HG02970 (cell line): ENCODE data around the gene TMEM179.

Experiments used
- ATAC-seq: cut with Tn5 transposase; IDR thresholded peaks from one replicate; pipeline ENCODE4 v1.9.1; 2021; ENCODE audit warnings: mild to moderate bottlenecking, moderate library complexity, moderate number of reproducible peaks; ENCODE audit not compliant: unreplicated experiment, low FRiP score

Gene TMEM179

DNA sequence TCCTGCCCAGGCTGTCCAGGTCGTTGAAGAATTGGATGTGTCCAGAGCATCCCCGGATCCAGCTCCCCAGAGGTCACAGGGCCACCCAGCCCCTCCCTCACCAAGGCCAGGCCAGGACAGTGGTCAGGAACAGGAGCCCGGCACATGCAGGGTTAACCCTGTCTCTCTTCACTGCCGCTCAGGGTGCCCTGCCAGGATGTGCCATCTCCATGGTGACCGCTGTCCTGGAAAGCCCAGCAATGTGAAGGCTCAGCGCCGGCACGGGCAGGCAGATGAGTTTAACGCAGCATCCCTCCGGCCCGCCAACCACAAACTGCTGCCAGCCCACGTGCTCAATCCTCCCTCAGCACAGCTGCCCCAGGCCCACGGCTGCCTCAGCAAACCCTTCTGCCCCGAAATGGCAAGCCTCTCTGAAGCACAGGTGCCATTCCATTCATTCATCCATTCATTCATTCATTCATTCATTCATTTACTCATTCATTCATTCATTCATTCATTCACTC lies 4.4 kb downstream of the TMEM179 start:
- ATAC-seq, result no peak

GRCh38 chr14:104599446-104599845 lies 5.1 kb downstream of the TMEM179 start:
- no peak for ATAC-seq

DNA sequence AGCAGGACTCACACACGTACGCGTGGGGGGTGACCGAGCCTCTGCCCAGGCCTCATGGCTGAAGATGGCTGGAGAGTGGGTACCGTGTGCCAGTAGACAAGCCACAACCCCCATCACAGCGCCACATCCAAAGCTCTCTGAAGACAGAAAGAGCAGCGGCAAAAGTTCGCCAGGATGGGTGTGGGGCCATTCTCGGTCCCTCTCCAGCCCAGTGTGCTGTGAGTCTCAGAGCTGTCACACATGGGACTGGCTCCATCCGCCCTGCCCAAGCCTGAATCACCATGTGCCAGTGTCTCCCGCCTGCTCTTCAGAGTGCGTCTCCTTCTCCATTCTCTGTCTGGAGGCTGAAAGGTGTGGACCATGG lies 5.7 kb downstream of the TMEM179 start:
- ATAC-seq, result no peak

- no peak for ATAC-seq
Measured at GRCh38 chr14:104598039-104598909, 6.3 kb downstream of the TMEM179 start.

DNA sequence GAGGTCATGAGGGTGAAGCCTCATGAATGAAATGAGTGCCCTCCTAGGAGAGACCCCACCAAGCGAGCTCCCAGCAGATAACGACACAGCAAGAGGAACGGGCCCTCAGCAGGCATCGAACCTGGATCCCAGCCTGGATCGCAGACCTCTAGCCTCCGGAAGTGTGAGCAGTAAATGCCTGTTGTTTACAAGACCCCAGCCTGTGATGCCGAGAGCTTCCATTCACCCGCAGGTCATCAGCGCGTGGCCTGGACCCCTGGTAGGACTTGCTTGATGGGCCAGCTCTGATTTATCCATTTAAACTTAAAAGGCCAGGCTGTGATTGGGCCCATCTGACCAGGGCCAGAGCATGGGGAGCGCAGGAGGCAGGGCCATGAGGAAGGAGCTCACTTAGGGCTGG lies 7.0 kb downstream of the TMEM179 start:
- no peak for ATAC-seq

DNA sequence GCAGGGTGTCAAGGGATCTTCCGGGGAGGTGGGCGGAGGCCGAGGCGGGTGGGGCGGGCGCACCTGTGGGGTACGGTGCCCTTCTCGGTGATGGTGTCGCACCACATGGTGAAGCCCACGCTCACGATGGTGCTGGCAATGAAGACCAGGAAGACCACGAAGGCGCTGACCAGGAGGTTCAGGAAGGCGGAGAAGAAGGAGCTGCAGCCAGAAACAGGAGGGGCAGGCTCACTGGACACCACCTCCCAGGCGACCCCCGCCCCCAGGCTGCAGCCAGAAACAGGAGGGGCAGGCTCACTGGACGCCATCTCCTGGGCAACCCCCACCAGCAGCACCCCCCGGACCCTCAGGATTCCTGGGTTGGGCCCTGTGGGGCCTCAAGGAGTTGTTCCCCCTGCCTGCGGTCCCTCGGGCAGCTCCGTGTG lies 7.6 kb downstream of the TMEM179 start:
- ATAC-seq, result no peak

- no peak for ATAC-seq
Measured at GRCh38 chr14:104596451-104596918, 8.1 kb downstream of the TMEM179 start.

DNA sequence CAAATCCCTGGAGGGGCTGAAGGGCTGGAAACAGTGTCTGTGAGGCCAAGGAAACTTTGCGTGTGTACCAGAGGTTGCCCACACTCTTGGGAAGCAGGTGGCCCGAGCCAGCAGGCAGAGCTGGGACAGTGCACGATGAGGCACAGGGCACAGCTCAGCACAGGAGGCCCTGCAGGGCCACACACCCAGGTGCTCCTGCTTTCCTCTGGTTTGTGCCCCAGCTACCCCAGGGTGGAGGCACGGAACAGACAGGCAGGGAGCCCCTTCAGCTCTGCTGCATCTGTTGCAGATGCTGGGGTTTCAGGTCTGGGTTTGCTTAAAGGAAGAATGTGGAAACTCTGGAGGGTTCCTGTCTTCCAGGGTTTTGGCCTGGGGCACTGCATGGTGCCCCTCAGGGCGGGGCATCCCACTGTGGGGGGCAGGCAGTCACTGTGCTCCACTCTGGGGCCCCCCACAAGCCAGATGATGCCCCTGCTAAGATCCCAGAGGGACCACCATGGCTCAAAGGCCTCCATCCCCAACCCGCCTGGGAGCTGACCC lies 8.6 kb downstream of the TMEM179 start:
- ATAC-seq, result no peak

GRCh38 chr14:104595116-104595675 lies 9.4 kb downstream of the TMEM179 start:
- ATAC-seq, result no peak

GRCh38 chr14:104594310-104595046 lies 10.1 kb downstream of the TMEM179 start:
- no peak for ATAC-seq

- no peak for ATAC-seq
Measured at GRCh38 chr14:104593710-104594136, 10.8 kb downstream of the TMEM179 start.

DNA sequence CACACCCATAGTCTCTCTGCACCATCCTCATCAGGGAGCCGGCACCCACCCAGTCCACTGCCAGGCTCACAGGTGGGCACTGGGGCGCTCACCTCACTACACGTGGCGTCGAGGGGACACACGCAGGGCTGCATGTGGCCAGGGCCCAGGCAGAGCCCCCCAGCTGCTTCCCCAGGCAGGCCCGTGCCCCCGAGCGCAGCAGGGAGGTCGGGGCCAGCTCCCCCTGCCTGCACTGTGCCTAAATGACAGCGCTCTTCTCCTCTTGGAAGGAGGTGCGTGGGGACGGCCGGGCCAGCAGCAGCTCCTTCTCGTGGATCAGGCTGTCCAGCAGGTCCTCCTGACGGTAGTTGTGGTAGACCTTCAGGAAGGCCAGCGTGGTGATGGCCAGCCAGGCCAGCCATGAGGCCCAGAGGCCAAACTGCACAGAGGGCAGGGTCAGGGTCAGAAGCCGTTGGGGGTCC lies 11.3 kb downstream of the TMEM179 start:
- ATAC-seq, result no peak

DNA sequence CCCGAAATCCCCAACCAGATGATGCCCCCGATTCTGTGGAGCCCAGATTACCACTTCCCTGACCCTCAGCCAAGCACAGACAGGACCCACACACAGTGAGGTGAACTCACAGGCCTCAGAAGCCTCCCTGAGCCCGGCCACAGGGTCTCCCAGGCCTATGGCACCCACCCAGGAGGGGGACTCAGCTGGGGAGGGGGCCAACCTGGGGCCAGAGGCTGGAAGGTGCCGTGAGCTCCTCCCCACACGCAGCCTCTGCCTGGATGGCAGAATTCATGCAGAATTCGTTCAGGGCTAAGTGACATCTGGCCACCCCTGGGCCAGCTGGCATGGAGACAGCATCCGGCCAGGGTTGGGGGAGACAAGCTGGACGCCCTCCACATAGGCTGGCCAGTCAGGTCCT lies 11.8 kb downstream of the TMEM179 start:
- no peak for ATAC-seq

DNA sequence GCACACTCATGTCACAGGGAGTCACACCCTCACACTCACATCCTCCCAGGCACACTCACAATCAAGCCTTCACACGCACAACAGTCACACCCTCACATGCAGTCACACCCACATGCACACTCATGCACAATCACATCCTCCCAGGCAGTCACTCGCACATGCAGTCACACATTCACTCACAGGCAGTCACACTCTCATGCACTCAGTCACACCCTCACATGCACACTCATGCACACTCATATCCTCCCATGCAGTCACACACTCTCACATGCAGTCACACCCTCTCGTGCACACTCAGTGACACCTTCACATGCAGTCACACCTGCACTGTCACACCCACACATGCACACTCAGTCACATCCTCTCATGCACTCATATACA lies 12.3 kb downstream of the TMEM179 start:
- no peak for ATAC-seq

GRCh38 chr14:104591506-104592291 lies 12.9 kb downstream of the TMEM179 start:
- ATAC-seq, result no peak

DNA sequence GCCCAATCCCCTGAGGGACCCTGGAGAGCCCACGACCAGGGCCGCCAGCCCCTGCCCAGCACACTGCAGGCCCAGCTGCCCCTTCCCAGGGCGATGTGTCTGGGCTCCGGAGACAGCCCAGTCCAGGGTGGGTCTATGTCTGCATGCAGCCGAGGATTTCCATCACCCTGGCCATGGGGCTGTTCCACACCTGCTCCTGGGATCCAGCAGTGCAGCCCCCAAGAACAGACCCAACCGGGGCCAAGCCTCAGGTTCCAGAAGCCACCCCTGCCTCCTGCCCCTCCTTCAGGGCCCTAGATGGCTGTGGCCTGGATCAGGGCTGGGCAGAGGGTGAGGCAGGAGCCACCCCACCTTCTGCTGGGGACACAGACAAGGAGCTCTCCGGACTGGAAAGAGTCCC lies 13.5 kb downstream of the TMEM179 start:
- no peak for ATAC-seq

DNA sequence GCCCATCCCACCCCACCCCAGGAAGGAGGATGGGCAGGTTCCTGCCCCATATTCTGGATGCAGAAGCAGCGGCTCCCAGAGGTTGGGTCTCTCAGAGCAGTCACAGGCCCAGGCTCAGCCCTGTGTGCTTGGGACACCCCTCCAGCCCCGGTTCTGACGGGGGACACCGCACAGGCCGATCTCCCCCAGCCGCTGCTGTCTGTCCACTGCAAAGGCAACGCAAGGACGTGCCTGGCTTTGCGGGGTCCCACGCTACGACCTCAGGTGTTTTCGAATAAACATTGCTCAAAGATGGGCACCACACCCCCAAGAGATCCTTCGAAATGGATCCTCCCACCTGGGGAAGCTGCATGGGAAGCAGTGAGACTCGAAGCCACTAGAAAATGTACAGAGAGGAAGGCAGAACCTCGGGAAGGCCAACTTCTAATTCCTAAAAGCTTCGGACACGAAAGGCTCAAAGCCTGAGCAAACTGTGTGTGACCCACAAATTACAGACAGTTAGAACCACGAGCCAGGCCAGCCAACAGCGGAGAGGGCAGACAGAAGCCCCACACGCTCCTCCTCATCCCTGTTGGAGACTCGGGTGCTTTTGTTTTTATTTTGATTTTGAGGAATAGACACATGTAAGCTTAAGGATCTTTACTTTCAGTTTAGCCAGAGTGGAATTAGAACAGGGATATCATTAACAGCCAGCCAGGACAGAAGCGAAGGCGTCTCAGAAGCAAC lies 14.2 kb downstream of the TMEM179 start:
- no peak for ATAC-seq

DNA sequence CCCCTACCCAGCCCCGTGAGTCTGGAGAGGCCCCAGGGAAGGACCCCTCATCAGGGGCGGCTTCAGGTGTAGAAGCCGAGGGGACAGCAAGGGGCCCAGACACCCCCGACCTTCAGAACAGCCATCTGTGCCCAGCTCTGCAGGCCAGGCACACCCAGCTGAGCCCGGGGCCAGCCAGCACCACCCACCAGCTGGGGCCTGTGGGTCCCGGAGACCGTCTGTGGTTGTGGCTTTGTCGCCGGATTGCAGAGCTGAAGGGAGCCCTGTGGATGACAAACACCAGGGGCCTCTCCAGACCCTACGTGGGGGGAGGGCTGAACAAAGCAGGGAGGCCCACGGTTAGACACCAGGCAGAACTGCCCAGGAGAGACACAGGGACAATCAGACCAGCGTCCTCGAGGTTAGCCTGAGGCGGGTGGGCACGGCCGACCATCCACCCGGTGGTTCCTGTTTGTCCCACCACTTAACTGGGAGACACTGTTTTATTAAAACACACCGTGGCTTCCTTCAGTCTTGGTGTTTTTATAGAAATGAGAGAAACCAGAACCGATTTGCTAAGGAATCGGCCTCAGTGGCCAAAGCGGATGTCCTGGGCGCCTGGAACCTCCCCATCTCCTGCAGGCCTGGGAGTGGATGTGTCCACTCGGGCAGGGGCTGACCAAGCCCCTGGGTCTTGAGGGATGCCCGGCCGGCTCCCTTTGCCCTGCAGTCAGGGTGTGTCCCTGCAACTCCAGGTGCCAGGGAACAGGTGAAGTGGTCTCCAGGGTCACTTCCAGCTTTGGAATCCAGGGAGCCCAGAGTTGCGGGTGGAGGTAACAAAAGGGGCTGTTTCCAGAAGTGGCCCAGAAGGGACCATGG lies 15.0 kb downstream of the TMEM179 start:
- ATAC-seq, result no peak
